Central memory CD8-positive, alpha-beta T cell (primary cell): Measurements from ENCODE around the gene MLLT6.
A peak's percentile ranks its signal among the peaks of the same experiment; 100 is the strongest.

ENCODE experiments used
- ATAC-seq: fragments of 150-1000 bp; cut with Tn5 transposase; replicated peaks from 2 replicates; pipeline ENCODE4 v1.10.0; 2022; ENCODE audit warnings: mild to moderate bottlenecking, moderate FRiP score, moderate number of reproducible peaks; ENCODE audit not compliant: poor library complexity, severe bottlenecking; ENCODE audit errors: extremely low read depth
- DNase-seq, 2 donors: peaks; one replicate each; pipeline ENCODE4 v3.0.0; 2021; ENCODE audit warnings: low spot score in 2 of 2
- H3K27ac Mint-ChIP-seq: one replicate; pipeline ENCODE4 v1.8.0; 2022; ENCODE audit warnings: low read depth, mild to moderate bottlenecking, moderate library complexity, mixed read lengths
- H3K27me3 Mint-ChIP-seq: one replicate; pipeline ENCODE4 v1.8.0; 2022; ENCODE audit warnings: mixed read lengths
- H3K36me3 Mint-ChIP-seq: one replicate; pipeline ENCODE4 v1.8.0; 2022; ENCODE audit warnings: mild to moderate bottlenecking, moderate library complexity, mixed read lengths; ENCODE audit not compliant: insufficient read depth
- H3K4me1 Mint-ChIP-seq: one replicate; pipeline ENCODE4 v1.8.0; 2022; ENCODE audit warnings: mixed read lengths
- H3K4me3 Mint-ChIP-seq: one replicate; pipeline ENCODE4 v1.8.0; 2022; ENCODE audit warnings: mild to moderate bottlenecking, moderate library complexity, mixed read lengths
- H3K9me3 Mint-ChIP-seq: one replicate; pipeline ENCODE4 v1.8.0; 2022; ENCODE audit warnings: mixed read lengths

MLLT6 gene

DNA sequence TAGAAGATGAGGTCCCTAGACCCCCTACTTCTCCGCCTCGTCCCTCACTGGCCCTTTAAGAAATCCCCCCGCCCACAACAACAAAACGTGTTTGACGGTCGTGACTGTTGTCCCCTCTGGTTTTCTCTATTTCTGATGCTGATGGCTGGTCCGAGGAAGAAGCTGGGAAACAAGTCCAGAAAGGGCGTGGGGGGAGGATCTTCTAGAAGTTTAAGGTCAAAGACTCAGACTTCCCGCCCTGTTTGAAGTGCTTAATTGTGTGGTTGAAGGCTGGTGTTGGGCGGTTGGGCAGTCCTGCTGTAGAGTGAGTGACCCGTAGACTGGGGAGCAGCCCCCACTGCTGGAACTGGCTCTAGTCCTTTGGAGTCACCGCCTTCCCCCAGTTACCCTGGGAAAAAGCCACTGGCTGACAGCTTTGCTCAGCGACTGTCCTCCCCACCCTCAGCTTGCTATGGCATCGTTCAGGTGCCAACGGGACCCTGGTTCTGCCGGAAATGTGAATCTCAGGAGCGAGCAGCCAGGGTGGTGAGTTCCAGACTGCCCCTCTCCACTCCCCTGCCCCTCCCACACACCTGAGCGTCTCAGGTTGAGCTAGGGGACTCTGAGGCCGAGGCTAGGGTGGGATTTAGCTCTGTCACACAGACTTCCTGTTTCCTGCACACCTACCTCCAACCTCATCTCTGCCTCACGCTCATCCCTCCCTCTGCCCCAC, 1.6 kb downstream of the MLLT6 start:
- no peaks in the 10 kb centered on the region for H3K9me3 Mint-ChIP-seq
- peaks cover 43% of the 10 kb centered on the region for H3K36me3 Mint-ChIP-seq
- peaks cover 76% of the 10 kb centered on the region for H3K4me1 Mint-ChIP-seq
- ATAC-seq, result no peak
- DNase-seq, result no peak
- H3K27me3 Mint-ChIP-seq, result no peaks in the 10 kb centered on the region
- peak overlapping the region; percentile 79 for H3K27ac Mint-ChIP-seq
- H3K4me3 Mint-ChIP-seq, result peak overlapping the region; percentile 95

- Mint-ChIP-seq H3K9me3 (no peaks in the 10 kb centered on the region), H3K27me3 (no peaks in the 10 kb centered on the region), H3K4me3 (peak overlapping the region; percentile 95), H3K4me1 (peaks cover 77% of the 10 kb centered on the region), H3K27ac (peak overlapping the region; percentile 29), H3K36me3 (peaks cover 41% of the 10 kb centered on the region)
- no peak for ATAC-seq
- DNase-seq, result no peak
Observed at GRCh38 chr17:38707678-38708351, 2.7 kb downstream of the MLLT6 start.

DNA sequence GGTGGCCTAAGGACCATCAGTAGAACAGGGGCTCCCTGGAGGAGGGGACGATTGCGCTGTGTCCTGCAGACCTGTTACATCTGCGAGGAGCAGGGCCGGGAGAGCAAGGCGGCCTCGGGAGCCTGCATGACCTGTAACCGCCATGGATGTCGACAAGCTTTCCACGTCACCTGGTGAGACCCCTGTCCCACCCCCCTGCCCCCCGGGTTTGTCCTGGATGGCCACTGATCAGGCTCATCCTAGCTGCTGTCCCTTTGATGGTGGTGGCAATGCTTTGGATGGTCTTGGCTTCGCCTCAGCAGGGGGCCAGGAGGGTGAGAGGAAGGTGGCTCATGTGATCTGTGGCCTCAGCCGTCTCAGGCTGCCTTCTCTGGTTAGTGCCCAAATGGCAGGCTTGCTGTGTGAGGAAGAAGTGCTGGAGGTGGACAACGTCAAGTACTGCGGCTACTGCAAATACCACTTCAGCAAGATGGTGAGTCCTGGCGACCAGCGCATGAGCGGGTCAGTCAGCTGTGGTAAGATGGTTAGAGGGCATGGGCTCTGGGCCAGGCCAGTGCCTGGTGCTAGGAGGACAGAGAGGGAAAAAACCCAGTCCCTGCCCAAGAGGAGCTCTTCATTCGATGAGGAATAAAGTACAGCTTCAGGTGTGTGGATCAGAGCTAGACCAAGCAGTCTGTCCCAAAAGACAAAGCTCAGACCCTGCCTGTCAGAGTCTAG, 4.2 kb downstream of the MLLT6 start:
- H3K4me3 Mint-ChIP-seq, result no peak overlapping the region
- H3K27ac Mint-ChIP-seq, result peak overlapping the region; percentile 87
- H3K36me3 Mint-ChIP-seq, result peaks cover 48% of the 10 kb centered on the region

GRCh38 chr17:38709864-38710603, 5.0 kb downstream of the MLLT6 start:
- Mint-ChIP-seq H3K36me3 (peaks cover 48% of the 10 kb centered on the region), H3K27me3 (no peaks in the 10 kb centered on the region), H3K27ac (peak overlapping the region; percentile 87), H3K4me3 (no peak overlapping the region), H3K4me1 (peaks cover 64% of the 10 kb centered on the region), H3K9me3 (no peaks in the 10 kb centered on the region)
- ATAC-seq (no peak), DNase-seq (no peak)

More for the DNA sequence above, 4.2 kb downstream of the MLLT6 start:
- no peaks in the 10 kb centered on the region for H3K9me3 Mint-ChIP-seq
- peaks cover 64% of the 10 kb centered on the region for H3K4me1 Mint-ChIP-seq
- ATAC-seq, result no peak
- no peaks in the 10 kb centered on the region for H3K27me3 Mint-ChIP-seq
- DNase-seq, result no peak

DNA sequence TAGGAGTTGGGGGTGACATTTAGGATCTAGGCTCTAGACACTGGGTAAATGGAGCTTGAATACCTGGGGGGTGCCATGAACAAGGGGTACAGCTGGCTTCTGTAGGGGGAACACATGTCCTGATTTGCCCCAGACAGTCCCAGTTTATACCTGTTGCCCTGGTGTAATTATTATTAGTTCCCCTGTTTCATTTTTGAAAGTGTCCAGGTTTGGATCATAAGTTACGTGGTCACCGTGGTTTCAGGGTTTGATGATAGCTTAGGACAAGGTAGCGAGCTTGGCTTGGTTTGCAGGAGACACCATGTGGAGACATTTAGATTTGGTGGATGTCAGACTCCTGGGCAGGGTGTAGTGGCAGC, 5.5 kb downstream of the MLLT6 start:
- DNase-seq, result no peak
- H3K27me3 Mint-ChIP-seq, result no peaks in the 10 kb centered on the region
- H3K4me3 Mint-ChIP-seq, result no peak overlapping the region
- peak overlapping the region; percentile 87 for H3K27ac Mint-ChIP-seq
- H3K36me3 Mint-ChIP-seq, result peaks cover 51% of the 10 kb centered on the region
- H3K9me3 Mint-ChIP-seq, result no peaks in the 10 kb centered on the region
- peaks cover 64% of the 10 kb centered on the region for H3K4me1 Mint-ChIP-seq
- no peak for ATAC-seq

DNA sequence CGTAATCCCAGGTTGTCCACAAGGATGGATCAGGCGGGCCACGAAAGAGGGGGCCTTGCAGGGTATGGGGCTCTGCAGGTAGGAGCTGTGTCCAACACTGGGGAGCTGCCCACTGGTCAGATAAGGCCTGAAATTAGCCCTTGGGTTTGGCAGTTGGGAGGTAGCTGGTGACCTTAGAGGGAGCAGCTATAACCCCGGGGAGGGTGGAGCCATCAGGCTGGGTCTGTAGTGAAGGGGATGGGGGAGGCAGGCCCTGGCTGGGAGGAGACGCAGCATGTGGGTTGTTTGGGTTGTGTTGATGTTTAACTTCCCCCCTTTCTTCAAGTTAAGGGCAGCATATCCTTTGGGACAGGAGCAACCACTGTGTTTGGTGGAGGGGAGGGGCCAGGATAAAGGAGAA, 5.9 kb downstream of the MLLT6 start:
- Mint-ChIP-seq H3K4me3 (no peak overlapping the region), H3K27ac (no peak overlapping the region), H3K9me3 (no peaks in the 10 kb centered on the region), H3K4me1 (peaks cover 61% of the 10 kb centered on the region), H3K27me3 (no peaks in the 10 kb centered on the region), H3K36me3 (peaks cover 50% of the 10 kb centered on the region)
- ATAC-seq, result no peak
- DNase-seq, result no peak

DNA sequence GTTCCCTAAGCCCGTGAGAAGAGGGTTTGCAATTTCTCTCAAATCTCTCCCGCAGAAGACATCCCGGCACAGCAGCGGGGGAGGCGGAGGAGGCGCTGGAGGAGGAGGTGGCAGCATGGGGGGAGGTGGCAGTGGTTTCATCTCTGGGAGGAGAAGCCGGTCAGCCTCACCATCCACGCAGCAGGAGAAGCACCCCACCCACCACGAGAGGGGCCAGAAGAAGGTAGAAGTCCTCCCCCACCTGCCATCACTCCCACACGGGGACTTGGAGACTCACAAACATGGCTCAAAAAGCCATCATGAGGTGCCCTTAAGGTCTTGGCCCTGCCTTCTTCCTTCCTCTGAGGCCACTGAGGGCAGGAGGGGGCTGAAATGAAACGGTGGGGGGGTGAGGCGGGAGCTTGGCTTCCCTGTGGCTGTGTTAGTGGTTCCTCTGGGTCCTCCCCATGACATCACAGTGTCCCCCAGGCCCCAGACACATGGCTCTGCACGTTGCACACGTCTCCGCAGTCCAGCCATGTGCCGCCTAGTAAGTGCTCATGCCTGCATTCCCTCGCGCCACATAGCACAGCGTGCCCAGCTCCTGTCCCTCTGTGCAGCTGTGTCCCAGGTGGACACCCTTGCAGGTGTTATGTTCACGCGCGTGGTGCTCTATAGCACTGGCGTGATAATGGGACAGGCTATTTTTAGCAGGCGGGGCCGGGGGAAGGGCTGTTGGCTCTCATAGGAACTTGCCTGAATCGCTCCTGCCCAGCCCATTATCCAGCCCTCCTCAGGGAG, 6.9 kb downstream of the MLLT6 start:
- H3K4me1 Mint-ChIP-seq, result peaks cover 51% of the 10 kb centered on the region
- peaks cover 49% of the 10 kb centered on the region for H3K36me3 Mint-ChIP-seq
- no peaks in the 10 kb centered on the region for H3K9me3 Mint-ChIP-seq
- no peak overlapping the region for H3K27ac Mint-ChIP-seq
- no peak for ATAC-seq
- no peak overlapping the region for H3K4me3 Mint-ChIP-seq
- H3K27me3 Mint-ChIP-seq, result no peaks in the 10 kb centered on the region
- no peak for DNase-seq

GRCh38 chr17:38712593-38712992, 7.5 kb downstream of the MLLT6 start:
- Mint-ChIP-seq H3K4me3 (no peak overlapping the region), H3K9me3 (no peaks in the 10 kb centered on the region), H3K27me3 (no peaks in the 10 kb centered on the region), H3K36me3 (peaks cover 54% of the 10 kb centered on the region), H3K4me1 (peaks cover 47% of the 10 kb centered on the region), H3K27ac (no peak overlapping the region)
- ATAC-seq, result no peak
- no peak for DNase-seq

GRCh38 chr17:38713456-38714075, 8.5 kb downstream of the MLLT6 start:
- no peak for ATAC-seq
- Mint-ChIP-seq H3K4me3 (no peak overlapping the region), H3K4me1 (peaks cover 42% of the 10 kb centered on the region), H3K36me3 (peaks cover 61% of the 10 kb centered on the region), H3K27ac (no peak overlapping the region), H3K27me3 (no peaks in the 10 kb centered on the region), H3K9me3 (no peaks in the 10 kb centered on the region)
- DNase-seq, result no peak

- Mint-ChIP-seq H3K9me3 (no peaks in the 10 kb centered on the region), H3K36me3 (peaks cover 50% of the 10 kb centered on the region), H3K4me3 (no peak overlapping the region), H3K27ac (peak overlapping the region; percentile 64), H3K4me1 (peaks cover 26% of the 10 kb centered on the region), H3K27me3 (no peaks in the 10 kb centered on the region)
- DNase-seq (no peak), ATAC-seq (no peak)
Observed at GRCh38 chr17:38715216-38715943, 10.3 kb downstream of the MLLT6 start.

GRCh38 chr17:38716368-38717005, 11.4 kb downstream of the MLLT6 start:
- peaks cover 22% of the 10 kb centered on the region for H3K4me1 Mint-ChIP-seq
- peaks cover 50% of the 10 kb centered on the region for H3K36me3 Mint-ChIP-seq
- H3K27ac Mint-ChIP-seq, result no peak overlapping the region
- no peaks in the 10 kb centered on the region for H3K9me3 Mint-ChIP-seq
- no peaks in the 10 kb centered on the region for H3K27me3 Mint-ChIP-seq
- ATAC-seq, result no peak
- DNase-seq, result no peak
- H3K4me3 Mint-ChIP-seq, result no peak overlapping the region
